HG03139 (cell line): Measurements from ENCODE around the gene SMCO2.
"Not testable (repeated sequence)": the region's sequence is repeated elsewhere in the genome, so short reads cannot be mapped to it uniquely, and the experiment has no call there.

Experiments
- ATAC-seq: cut with Tn5 transposase; IDR thresholded peaks from one replicate; pipeline ENCODE4 v1.9.1; 2021; ENCODE audit not compliant: unreplicated experiment

Gene SMCO2

GRCh38 chr12:27523642-27524493 is 77.3 kb downstream of the SMCO2 start, which contains the start of gene PPFIBP1:
Gene PPFIBP1, plus strand, starts transcription at chr12:27524206. Its CDS starts 109,191 bp downstream, at chr12:27633397.
- ATAC-seq = peak; percentile 96

- no peak for ATAC-seq
These were observed 77.9 kb downstream of the SMCO2 start for GRCh38 chr12:27524494-27524835.

GRCh38 chr12:27524839-27525753 is 78.6 kb downstream of the SMCO2 start:
- no peak for ATAC-seq

GRCh38 chr12:27527512-27527911 is 81.0 kb downstream of the SMCO2 start:
- no peak for ATAC-seq

- ATAC-seq = no peak
These were observed 82.3 kb downstream of the SMCO2 start for GRCh38 chr12:27528788-27529187.

GRCh38 chr12:27530157-27530922 is 83.8 kb downstream of the SMCO2 start:
- no peak for ATAC-seq

- ATAC-seq = no peak
These were observed 85.4 kb downstream of the SMCO2 start for GRCh38 chr12:27531896-27532295.

GRCh38 chr12:27534060-27534764 is 87.7 kb downstream of the SMCO2 start:
- peak; percentile 54 for ATAC-seq

- ATAC-seq = peak; percentile 24
These were observed 88.2 kb downstream of the SMCO2 start for GRCh38 chr12:27534765-27535161.

GRCh38 chr12:27535318-27535717 is 88.8 kb downstream of the SMCO2 start:
- no peak for ATAC-seq

- no peak for ATAC-seq
These were observed 91.5 kb downstream of the SMCO2 start for GRCh38 chr12:27537855-27538675.

GRCh38 chr12:27539191-27539631 is 92.7 kb downstream of the SMCO2 start:
- ATAC-seq = no peak

GRCh38 chr12:27541031-27541719 is 94.6 kb downstream of the SMCO2 start:
- no peak for ATAC-seq

GRCh38 chr12:27542628-27543027 is 96.1 kb downstream of the SMCO2 start:
- ATAC-seq = no peak

- ATAC-seq = not testable (repeated sequence)
These were observed 98.3 kb downstream of the SMCO2 start for GRCh38 chr12:27544858-27545257.

- ATAC-seq = no peak
These were observed 99.1 kb downstream of the SMCO2 start for GRCh38 chr12:27545665-27546064.

GRCh38 chr12:27547592-27547991 is 101.1 kb downstream of the SMCO2 start:
- ATAC-seq = no peak

GRCh38 chr12:27548301-27549199 is 102.0 kb downstream of the SMCO2 start:
- no peak for ATAC-seq
